M059J (cell line): ENCODE measurements around the gene IGFBPL1. TPM values are rescaled to one million over a fixed set of nuclear protein-coding genes. Genes with fewer than 3 reads are reported as not detected.
"Not testable (repeated sequence)": the region's sequence is repeated elsewhere in the genome, so short reads cannot be mapped to it uniquely, and the experiment has no call there.

Experiments
- DNase-seq: peaks from one replicate; pipeline ENCODE4 v3.0.0-alpha.2; 2012; ENCODE audit warnings: low read depth
- total RNA-seq: library from RNA; depleted of rRNA; stranded (reverse); fragments of >200 nt; shearing (Covaris generic); gene quantifications from 2 replicates; pipeline ENCODE4 v1.2.3, GENCODE V29; 2014; rRNA removed

The IGFBPL1 gene, protein sequence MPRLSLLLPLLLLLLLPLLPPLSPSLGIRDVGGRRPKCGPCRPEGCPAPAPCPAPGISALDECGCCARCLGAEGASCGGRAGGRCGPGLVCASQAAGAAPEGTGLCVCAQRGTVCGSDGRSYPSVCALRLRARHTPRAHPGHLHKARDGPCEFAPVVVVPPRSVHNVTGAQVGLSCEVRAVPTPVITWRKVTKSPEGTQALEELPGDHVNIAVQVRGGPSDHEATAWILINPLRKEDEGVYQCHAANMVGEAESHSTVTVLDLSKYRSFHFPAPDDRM
- 5.5 and 6.4 TPM in 2 replicates for total RNA-seq

GRCh38 chr9:38423973-38424843, at the start of gene IGFBPL1:
IGFBPL1 (minus strand) TSS chr9:38424454; CDS start chr9:38424424, 30 bp downstream.
- peak; percentile 32 for DNase-seq

DNA sequence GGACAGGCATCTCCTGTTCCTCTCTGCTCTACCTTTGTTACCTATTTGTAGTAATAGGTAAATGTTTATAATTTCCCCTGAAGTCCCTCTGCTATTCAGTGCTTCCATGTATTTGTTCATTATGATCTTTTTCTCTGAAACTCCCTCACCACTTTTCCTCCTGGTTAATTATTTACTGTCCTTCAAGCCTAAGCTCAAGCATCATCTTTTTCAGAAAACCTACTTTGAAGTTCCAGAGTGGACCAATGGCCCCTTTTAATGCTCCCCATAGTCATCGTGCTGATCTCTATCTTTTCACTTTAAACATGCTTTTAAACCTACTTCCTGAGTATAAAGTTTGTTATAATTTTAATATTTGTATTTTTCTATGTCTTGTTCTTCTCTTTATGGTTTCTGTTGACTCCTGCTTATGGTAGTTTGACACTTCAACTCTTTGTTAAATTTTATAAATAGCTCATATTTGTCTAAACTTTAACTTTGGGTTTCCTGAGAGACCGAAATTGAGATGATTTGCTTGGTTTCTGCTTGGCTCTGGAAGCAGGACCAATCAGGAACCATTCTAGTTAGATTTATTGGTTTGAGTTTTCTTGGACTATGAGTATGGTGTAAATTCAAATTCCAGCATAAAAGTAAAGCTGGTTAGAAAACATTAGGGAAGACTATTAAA, 48.5 kb upstream of the IGFBPL1 start:
- not testable (repeated sequence) for DNase-seq

DNA sequence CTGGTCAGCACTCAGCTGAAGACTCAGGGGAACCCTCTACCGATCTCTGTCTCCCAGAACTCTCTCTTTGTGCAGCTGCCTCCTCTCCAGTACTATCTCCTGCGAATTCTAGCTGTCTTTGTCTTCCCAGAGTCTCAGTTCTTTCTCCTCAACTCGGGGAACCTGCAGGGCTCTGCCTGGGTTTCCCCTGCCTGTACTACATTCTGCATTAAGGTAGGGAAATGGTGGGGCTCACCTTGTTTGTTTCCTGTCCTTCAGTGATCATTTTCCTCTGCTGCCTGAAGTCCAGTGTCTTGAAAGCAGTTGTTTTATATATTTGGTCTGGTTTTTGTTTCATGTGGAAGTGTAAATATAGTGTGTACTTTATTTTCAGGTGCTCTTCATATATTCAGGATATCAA, 43.1 kb upstream of the IGFBPL1 start:
- DNase-seq: no peak

DNA sequence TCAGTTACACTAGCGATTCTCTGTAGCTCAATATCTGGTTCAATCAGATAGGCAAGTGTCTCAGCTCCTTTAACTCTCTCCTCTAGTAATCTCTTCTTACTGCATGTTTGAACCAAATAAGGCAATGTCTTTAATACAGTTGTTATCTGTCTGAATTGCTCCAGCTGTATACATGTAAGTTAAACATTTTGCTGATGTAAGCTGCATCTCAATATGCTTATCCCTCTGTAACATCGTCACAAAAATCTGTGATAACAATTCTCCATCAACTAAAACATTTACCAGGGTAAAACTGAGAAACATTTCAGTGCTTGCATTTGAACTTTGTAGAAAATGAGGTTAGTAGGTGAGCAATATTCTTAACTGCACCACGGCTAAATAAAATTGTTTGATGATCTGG, 29.6 kb upstream of the IGFBPL1 start:
- DNase-seq: no peak

GRCh38 chr9:38451162-38451561, 26.9 kb upstream of the IGFBPL1 start:
- DNase-seq: no peak

DNA sequence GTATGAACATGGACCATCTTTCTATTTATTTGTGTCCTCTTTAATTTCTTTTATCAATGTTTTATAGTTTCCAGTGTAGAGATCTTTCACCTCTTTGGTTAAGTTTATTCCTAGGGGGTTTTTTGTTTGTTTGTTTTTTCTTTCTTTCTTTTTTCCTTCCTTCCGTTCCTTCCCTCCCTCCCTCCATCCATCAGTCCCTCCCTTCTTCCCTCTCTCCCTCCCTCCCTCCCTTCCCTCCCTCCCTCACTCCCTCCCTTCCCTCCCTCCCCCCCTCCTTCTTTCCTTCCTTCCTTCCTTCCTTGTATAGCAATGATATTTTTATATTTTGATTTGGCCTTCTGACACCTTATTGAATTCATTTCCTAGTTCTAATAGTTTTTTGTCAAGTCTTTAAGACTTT, 23.4 kb upstream of the IGFBPL1 start:
- DNase-seq: no peak

DNA sequence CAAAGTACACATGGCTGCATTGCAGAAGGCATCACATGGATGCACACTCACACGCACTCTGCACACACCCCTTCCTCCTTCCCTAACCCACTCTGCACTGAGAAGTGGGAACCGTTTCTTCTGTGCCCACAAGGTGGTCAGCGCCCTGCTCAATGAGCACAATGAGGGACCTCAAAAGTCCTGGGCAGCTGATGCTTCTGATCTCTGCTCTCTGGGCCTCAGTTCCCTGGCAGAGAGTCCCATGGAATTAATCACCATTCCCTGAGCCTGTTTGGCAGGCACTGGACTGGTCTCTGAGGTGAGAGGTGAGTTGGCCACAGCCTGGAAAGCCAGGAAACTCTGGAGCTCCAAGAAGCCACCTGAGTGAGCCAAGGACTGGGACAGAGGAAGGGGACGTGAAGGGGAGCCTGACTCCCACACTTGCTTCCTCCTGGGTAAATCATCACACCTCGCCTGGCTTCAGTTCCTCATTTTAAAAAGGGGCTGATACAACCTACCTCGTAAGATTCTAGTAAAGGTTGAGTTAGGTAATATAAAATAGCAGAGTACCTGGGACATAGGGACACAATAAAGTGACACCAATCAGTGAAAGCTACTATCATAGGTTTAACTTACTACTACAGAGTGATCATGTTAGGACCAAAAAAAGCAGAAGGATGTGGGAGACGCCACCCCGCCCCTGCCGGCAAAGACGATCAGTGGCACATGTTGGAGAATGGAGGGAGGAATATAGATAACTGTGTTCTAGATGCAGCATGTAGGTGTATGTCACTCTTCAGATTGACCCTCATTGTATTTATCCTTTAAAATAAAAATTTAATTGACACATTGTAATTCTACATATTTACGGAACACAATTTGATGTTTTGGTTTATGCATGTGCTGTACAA, 21.1 kb upstream of the IGFBPL1 start:
- DNase-seq: no peak

GRCh38 chr9:38443597-38443996, 19.3 kb upstream of the IGFBPL1 start:
- DNase-seq: no peak

DNA sequence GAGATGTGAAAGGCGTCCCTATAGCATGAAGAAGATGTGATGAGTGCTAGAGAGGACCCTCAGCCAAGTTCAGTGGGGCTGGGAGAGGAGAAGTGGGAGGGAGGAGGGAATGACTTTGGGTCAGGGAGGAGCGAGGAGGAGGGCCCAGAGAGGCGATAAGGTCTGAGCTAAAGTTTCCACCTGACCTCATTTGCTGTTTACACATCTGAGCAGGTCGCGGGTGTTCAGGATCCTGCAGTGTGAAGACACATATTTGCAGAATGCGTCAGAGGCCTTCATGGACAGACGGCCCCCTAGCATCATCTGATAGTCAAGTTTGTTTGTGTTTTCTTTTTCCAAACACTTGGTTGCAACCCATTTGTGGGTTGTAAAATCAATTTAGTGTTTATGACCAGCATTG, 18.9 kb upstream of the IGFBPL1 start:
- DNase-seq: peak; percentile 82

- DNase-seq: no peak
Measured at GRCh38 chr9:38442473-38443096, 18.3 kb upstream of the IGFBPL1 start.

DNA sequence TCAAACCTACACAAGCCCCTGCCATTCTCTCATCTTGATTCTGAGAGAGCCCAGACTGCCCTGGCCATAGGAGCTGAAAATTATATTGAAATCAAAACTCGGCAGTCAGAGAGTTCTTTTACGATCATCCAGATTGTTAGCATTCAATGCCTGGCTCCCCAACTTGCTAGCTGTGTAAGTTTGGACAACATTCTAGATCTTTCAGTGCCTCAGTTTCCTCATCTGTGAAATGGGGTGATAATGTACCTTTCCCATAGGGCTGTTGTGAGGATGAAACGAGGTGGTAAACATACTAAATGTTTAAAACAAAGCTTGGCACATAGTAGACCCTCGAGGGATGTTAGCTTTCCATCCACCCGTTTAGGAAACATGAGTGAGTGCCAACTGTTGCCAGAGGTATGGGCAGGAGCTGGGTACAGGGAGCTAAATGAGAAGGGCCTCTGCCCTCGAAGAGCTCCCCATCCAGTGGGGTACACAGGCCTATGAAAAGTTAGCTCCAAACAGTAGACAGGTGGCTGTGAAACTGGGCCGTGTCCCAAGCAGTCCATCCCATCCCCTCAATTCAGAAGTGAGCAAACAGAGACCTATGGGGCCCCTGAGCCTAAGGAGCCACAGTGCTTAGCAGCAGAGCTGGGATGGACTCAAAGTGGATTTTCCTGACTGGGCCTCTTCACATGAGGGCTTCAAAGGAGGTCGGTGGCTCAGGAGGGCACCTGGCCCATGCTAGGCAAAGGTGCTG, 17.3 kb upstream of the IGFBPL1 start:
- DNase-seq: no peak

- no peak for DNase-seq
Measured at GRCh38 chr9:38440516-38440915, 16.3 kb upstream of the IGFBPL1 start.

GRCh38 chr9:38439916-38440301, 15.7 kb upstream of the IGFBPL1 start:
- DNase-seq: no peak

GRCh38 chr9:38439291-38439915, 15.1 kb upstream of the IGFBPL1 start:
- DNase-seq: no peak

DNA sequence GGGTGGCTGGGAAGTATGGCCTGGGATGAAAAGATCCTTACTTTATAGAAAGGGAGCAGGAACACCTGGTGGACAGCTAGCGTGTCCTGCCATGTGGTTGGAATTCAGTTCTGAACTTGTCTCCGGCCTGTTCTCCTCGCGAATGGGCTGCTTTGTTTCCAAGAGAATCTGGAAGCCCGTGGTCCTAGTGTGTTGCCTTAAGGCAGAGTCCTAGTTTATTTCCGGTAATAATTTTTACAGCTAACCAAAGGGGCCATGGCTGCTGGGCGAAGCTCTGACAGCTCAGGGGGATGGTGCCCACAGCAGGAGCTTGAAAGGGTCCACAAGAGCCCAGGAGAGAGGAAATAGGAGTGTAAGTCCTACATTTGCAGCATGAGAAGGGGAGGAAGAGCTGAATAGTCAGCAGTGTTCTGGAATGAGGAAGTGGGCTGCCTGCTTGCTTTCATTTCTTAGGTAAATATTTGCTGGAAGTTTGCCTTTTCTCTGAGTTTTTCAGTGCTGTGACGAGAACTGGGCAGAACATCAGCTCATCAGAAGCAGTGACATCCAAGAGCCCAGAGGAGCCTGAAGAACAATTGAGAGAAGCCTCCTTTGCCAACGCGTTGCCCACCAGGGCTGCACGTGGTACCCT, 13.1 kb upstream of the IGFBPL1 start:
- DNase-seq: peak; percentile 71

GRCh38 chr9:38436708-38437107, 12.5 kb upstream of the IGFBPL1 start:
- no peak for DNase-seq

DNA sequence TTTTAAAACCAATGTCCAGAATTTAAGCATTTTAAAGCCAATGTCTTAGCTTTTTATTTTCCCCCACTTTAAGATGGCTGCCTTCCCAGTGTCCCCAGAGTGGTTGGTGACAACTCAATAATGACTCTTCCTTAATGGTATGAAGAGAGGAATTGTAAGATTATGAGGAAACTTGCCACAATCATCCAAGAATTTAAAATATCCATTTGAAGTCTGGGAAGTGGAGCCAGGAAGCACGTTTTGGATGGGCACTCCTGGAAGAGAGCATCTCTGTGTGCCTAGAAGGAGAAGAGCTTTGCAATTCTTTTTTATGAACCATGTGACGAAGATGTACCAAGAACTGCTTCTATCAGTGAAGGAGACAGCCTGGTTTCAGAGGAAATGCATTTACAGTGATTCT, 11.3 kb upstream of the IGFBPL1 start:
- DNase-seq: peak; percentile 41

DNA sequence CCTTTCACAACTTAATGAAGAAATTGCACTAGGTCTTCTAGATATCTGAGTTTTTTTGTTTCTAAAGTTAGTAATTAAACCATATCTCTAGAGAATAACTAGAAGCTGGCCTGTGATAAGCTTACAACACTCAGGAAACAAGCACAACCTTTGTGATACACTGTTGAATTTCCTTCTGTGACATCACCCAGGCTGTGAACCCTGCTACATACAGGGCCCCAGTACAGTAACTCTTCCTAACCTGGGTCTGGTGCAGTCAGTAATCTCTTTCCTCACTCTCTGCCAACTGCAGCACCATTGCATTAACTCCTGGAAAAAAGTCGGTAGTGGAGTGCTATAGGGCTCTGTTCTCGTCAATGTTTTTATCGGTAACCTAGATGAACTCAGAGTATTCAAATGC, 10.6 kb upstream of the IGFBPL1 start:
- no peak for DNase-seq

DNA sequence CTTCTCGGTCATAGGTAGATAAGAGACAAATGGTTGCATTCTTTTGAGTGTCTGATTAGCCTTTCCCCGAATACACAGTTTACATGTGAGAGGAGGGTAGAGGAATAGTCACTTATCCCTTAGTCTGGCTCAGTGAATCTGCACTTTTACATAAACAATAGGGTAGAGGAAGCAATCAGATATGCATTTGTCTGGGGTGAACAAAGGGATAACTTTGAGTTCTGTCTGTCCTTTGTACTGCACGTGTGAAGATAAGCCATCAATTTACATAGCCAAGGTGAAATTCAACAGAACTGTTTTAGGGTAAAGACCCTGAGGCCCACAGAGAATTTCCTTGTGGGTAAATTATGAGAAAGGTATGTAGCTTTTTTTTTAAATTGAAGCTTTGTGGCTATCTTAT, 10.1 kb upstream of the IGFBPL1 start:
- DNase-seq: no peak
